ENCODE data around the gene HDAC11.
"Not testable (repeated sequence)": the region's sequence is repeated elsewhere in the genome, so short reads cannot be mapped to it uniquely, and the experiment has no call there.

Gene HDAC11

GRCh38 chr3:13480340-13481318, 523 bp downstream of the HDAC11 start:
- no peak overlapping the region for H3K27ac ChIP-seq (ENCODE audit: low read depth, low read length)
- no peaks in the 10 kb centered on the region for H3K36me3 ChIP-seq (ENCODE audit: control insufficient read depth in 1 of 2, insufficient read depth in 2 of 2, low read length in 2 of 2)
- no peaks in the 10 kb centered on the region for H3K9me3 ChIP-seq (ENCODE audit: control insufficient read depth in 1 of 2, low read length in 2 of 2)
- H3K4me3 ChIP-seq (ENCODE audit: low read depth in 1 of 2, low read length in 2 of 2) = peak overlapping the region; percentile 70 to 72
- peak overlapping the region; percentile 65 to 69 for H3K9ac ChIP-seq (ENCODE audit: low read depth in 1 of 2, low read length in 2 of 2)
- peaks cover 33 to 44% of the 10 kb centered on the region in 2 donors for H3K4me1 ChIP-seq (ENCODE audit: control insufficient read depth in 1 of 2, insufficient read depth in 2 of 2, low read length in 2 of 2)
- H3K27me3 ChIP-seq (ENCODE audit: control insufficient read depth in 1 of 2, insufficient read depth in 2 of 2, low read length in 2 of 2) = no peaks in the 10 kb centered on the region

DNA sequence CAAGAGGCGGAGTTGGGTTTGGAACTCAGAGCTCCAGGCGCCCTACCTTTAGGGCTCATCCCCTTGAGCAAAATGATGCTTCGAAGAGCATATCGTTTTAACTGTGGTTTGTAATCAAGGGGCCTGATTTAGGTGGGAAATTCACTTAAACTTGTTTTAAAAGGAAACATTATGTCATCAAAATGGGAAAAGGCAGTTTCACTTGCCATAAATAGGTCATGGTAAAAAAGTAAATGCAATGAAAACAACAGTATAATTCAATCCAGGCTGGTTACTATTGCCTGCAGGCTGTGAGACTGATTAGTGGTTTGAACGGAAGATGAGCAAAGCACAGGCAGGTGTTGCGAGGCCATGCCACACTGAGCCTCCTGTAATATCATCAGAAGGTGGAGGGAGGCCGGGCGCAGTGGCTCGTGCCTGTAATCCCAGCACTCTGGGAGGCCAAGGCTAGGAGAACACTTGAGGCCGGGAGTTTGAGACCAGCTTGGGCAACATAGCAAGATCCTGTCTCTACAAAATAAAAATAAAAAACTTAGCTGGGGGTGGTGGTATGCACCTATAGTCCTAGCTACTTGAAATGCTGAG, 2.1 kb downstream of the HDAC11 start:
- Histone ChIP-seq H3K27me3 (ENCODE audit: control insufficient read depth in 1 of 2, insufficient read depth in 2 of 2, low read length in 2 of 2) (no peaks in the 10 kb centered on the region), H3K27ac (ENCODE audit: low read depth, low read length) (no peak overlapping the region), H3K4me1 (ENCODE audit: control insufficient read depth in 1 of 2, insufficient read depth in 2 of 2, low read length in 2 of 2) (peaks cover 35 to 46% of the 10 kb centered on the region in 2 donors), H3K4me3 (ENCODE audit: low read depth in 1 of 2, low read length in 2 of 2) (no peak overlapping the region), H3K9me3 (ENCODE audit: control insufficient read depth in 1 of 2, low read length in 2 of 2) (no peaks in the 10 kb centered on the region), H3K9ac (ENCODE audit: low read depth in 1 of 2, low read length in 2 of 2) (no peak overlapping the region), H3K36me3 (ENCODE audit: control insufficient read depth in 1 of 2, insufficient read depth in 2 of 2, low read length in 2 of 2) (peaks cover 0 to 4% of the 10 kb centered on the region in 2 donors)

DNA sequence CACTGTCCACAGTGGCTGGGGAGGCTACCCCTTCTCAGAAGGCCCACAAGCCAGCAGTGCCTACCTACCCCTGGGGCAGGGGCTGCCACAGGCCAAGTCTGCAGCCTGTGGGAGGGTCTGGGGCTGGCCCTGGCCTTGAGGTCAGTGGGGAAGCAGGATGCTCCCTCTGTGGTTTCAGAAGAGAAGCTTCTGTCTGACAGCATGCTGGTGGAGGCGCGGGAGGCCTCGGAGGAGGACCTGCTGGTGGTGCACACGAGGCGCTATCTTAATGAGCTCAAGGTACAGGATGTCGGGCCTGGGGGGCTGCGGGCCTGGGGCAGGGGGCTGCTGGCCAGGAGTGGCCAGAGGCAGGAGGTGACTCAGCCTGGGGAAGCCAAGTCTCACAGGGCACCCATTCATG, 3.2 kb downstream of the HDAC11 start:
- Histone ChIP-seq H3K27ac (ENCODE audit: low read depth, low read length) (no peak overlapping the region), H3K27me3 (ENCODE audit: control insufficient read depth in 1 of 2, insufficient read depth in 2 of 2, low read length in 2 of 2) (no peaks in the 10 kb centered on the region), H3K36me3 (ENCODE audit: control insufficient read depth in 1 of 2, insufficient read depth in 2 of 2, low read length in 2 of 2) (peaks cover 0 to 8% of the 10 kb centered on the region in 2 donors), H3K4me1 (ENCODE audit: control insufficient read depth in 1 of 2, insufficient read depth in 2 of 2, low read length in 2 of 2) (peaks cover 35 to 46% of the 10 kb centered on the region in 2 donors), H3K9me3 (ENCODE audit: control insufficient read depth in 1 of 2, low read length in 2 of 2) (no peaks in the 10 kb centered on the region), H3K9ac (ENCODE audit: low read depth in 1 of 2, low read length in 2 of 2) (no peak overlapping the region), H3K4me3 (ENCODE audit: low read depth in 1 of 2, low read length in 2 of 2) (no peak overlapping the region)

DNA sequence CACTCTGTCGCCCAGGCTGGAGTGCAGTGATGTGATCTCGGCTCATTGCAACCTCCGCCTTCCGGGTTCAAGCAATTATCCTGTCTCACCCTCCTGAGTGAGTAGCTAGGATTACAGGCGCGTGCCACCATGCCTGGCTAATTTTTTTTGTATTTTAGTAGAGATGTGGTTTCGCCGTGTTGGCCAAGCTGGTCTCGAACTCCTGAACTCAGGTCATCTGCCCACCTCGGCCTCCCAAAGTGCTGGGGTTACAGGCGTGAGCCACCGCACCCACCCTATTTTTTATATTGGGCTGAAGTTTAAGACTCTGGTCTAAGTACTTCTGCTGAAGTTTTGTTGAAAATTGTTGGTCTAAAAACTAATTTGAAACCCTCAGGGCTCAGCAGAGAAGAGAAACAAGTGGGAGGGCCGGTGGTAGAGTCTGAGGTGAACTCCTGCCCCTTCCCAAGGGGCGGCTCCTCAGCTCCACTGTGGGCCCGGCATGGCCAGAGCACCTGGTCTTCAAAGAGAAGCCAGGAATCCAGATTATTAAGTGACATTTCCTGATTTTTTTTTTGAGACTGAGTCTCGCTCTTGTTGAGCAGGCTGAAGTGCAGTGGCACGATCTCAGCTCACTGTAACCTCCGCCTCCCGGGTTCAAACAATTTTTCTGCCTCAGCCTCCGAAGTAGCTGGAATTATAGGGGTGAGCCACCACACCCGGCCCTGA, 4.0 kb downstream of the HDAC11 start:
- peaks cover 35 to 43% of the 10 kb centered on the region in 2 donors for H3K4me1 ChIP-seq (ENCODE audit: control insufficient read depth in 1 of 2, insufficient read depth in 2 of 2, low read length in 2 of 2)
- no peaks in the 10 kb centered on the region for H3K27me3 ChIP-seq (ENCODE audit: control insufficient read depth in 1 of 2, insufficient read depth in 2 of 2, low read length in 2 of 2)

DNA sequence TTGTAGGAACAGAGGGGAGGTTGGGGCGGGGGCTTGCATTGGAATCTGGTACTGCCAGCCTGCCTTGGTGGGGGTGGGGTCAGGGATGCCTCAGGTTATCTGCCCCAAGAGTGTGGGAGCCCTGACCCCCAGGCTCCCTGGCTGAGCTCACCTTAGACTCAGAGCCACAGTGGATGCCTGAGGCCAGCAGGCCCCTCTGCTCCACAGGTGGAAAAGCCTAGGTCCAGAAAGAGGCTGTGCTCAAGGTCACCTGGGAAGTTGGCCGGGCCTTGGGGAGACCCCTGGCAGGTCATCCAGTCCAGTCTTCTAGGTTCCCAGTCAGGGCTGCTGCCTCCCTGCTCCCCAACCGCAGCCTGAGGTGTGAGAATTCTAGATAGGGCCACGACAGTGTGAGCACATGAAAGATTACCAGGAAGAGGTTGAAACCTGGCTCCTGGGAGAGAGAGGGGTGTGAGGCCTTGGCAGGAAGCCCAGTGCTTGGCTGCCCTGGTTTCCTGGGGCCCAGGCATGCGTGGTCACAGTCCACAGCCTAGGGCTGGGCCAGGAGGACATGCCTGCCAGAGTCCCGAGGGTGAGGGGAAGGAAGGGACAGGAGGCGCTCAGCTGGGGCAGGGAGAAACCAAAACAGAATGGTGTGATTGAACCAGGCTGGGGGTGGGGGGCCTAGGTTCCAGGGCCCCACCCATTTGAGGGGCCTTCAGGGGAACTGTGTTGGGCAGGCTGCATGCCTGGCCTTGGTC, 4.9 kb downstream of the HDAC11 start:
- no peak overlapping the region for H3K4me3 ChIP-seq (ENCODE audit: low read depth in 1 of 2, low read length in 2 of 2)
- H3K9ac ChIP-seq (ENCODE audit: low read depth in 1 of 2, low read length in 2 of 2) = peak overlapping the region; percentile 42 to 47
- peak overlapping the region; percentile 85 for H3K27ac ChIP-seq (ENCODE audit: low read depth, low read length)
- H3K36me3 ChIP-seq (ENCODE audit: control insufficient read depth in 1 of 2, insufficient read depth in 2 of 2, low read length in 2 of 2) = peaks cover 0 to 8% of the 10 kb centered on the region in 2 donors
- H3K9me3 ChIP-seq (ENCODE audit: control insufficient read depth in 1 of 2, low read length in 2 of 2) = no peaks in the 10 kb centered on the region
- H3K4me1 ChIP-seq (ENCODE audit: control insufficient read depth in 1 of 2, insufficient read depth in 2 of 2, low read length in 2 of 2) = peaks cover 35 to 40% of the 10 kb centered on the region in 2 donors
- no peaks in the 10 kb centered on the region for H3K27me3 ChIP-seq (ENCODE audit: control insufficient read depth in 1 of 2, insufficient read depth in 2 of 2, low read length in 2 of 2)

More for the DNA sequence above, 4.0 kb downstream of the HDAC11 start:
- Histone ChIP-seq H3K36me3 (ENCODE audit: control insufficient read depth in 1 of 2, insufficient read depth in 2 of 2, low read length in 2 of 2) (peaks cover 0 to 8% of the 10 kb centered on the region in 2 donors), H3K9me3 (ENCODE audit: control insufficient read depth in 1 of 2, low read length in 2 of 2) (no peaks in the 10 kb centered on the region), H3K27ac (ENCODE audit: low read depth, low read length) (peak overlapping the region; percentile 85), H3K4me3 (ENCODE audit: low read depth in 1 of 2, low read length in 2 of 2) (no peak overlapping the region), H3K9ac (ENCODE audit: low read depth in 1 of 2, low read length in 2 of 2) (peak overlapping the region; percentile 42 to 47)

DNA sequence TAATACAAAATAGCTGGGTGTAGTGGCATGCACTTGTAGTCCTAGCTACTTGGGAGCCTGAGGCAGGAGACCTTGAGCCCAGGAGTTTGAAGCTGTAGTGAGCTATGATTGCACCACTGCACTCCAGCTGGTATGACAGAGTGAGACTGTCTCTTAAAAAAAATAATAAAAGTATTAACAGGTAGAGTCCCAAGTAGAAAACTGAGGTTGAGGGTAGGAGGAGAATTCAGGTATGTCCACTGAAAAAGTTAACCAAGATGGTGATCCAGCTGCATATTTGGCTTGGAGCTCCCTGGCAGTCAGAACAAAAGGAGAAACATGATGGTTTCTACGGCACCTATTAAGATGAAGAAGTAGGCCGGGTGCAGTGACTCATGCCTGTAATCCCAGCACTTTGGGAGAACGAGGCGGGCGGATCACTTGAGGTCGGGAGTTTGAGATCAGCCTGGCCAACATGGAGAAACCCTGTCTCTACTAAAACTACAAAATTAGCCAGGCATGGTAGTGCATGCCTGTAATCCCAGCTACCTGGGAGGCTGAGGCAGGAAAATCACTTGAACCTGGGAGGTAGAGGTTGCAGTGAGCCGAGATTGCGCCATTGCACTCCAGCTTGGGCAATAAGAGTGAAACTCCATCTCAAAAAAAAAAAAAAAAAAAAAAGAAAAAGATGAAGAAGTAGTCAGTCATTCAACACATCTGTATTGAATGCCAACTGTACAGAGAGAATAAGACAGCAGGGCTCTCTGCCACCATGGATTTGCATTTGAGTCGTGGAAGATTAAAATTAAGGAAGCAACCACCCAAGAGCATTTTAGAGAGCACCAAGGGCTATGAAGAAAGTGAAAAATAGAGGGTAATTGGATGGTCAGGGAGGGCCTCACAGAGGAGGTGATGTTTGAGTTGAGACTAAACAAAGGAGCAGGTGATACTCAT, 5.8 kb downstream of the HDAC11 start:
- H3K36me3 ChIP-seq (ENCODE audit: control insufficient read depth in 1 of 2, insufficient read depth in 2 of 2, low read length in 2 of 2); H3K9ac ChIP-seq (ENCODE audit: low read depth in 1 of 2, low read length in 2 of 2); H3K9me3 ChIP-seq (ENCODE audit: control insufficient read depth in 1 of 2, low read length in 2 of 2); H3K27me3 ChIP-seq (ENCODE audit: control insufficient read depth in 1 of 2, insufficient read depth in 2 of 2, low read length in 2 of 2); H3K4me3 ChIP-seq (ENCODE audit: low read depth in 1 of 2, low read length in 2 of 2): not testable (repeated sequence)
- Histone ChIP-seq H3K4me1 (ENCODE audit: control insufficient read depth in 1 of 2, insufficient read depth in 2 of 2, low read length in 2 of 2) (peaks cover 31 to 35% of the 10 kb centered on the region in 2 donors), H3K27ac (ENCODE audit: low read depth, low read length) (peak overlapping the region; percentile 74)

GRCh38 chr3:13487403-13487802, 7.3 kb downstream of the HDAC11 start:
- Histone ChIP-seq H3K27ac (ENCODE audit: low read depth, low read length) (peak overlapping the region; percentile 4), H3K9ac (ENCODE audit: low read depth in 1 of 2, low read length in 2 of 2) (no peak overlapping the region), H3K4me3 (ENCODE audit: low read depth in 1 of 2, low read length in 2 of 2) (no peak overlapping the region), H3K27me3 (ENCODE audit: control insufficient read depth in 1 of 2, insufficient read depth in 2 of 2, low read length in 2 of 2) (no peaks in the 10 kb centered on the region), H3K9me3 (ENCODE audit: control insufficient read depth in 1 of 2, low read length in 2 of 2) (no peaks in the 10 kb centered on the region), H3K4me1 (ENCODE audit: control insufficient read depth in 1 of 2, insufficient read depth in 2 of 2, low read length in 2 of 2) (peaks cover 24 to 27% of the 10 kb centered on the region in 2 donors), H3K36me3 (ENCODE audit: control insufficient read depth in 1 of 2, insufficient read depth in 2 of 2, low read length in 2 of 2) (peaks cover 0 to 11% of the 10 kb centered on the region in 2 donors)

DNA sequence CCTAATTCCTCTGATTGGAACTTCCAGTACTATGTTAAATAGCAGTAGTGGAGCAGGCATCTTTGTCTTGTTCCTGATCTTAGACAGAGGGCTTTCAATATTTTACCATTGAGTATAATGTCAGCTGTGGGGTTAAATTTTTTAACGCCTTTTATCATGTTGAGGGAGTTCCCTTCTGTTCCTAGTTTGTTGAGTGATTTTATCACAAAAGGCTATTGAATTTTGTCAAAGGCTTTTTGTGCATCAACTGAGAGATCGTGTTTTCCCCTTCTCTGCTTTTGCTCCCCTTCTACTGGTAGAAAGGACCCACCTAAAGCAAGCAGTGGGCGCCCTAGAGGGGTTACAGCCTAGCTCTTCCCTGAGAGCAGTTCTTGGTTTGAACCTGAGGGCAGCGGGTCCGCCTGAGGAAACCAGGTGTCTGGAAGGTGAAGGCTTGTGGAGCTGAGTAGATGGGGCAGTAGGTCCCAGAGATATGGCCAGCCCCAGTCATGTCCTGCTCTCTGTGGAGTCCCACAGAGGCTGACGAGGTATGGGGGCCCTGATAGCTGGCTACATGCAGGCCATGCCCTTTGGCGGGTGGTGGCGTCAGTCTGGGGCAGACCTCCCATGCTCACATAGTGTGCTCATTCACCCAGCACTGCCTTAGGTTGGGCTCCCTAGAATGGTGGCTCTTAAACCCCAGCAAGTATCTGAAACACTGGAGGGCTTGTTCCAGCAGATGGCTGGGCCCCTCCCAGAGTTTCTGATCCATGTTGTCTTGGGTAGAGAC, 11.3 kb downstream of the HDAC11 start:
- Histone ChIP-seq H3K4me3 (ENCODE audit: low read depth in 1 of 2, low read length in 2 of 2) (no peak overlapping the region), H3K4me1 (ENCODE audit: control insufficient read depth in 1 of 2, insufficient read depth in 2 of 2, low read length in 2 of 2) (no peaks in the 10 kb centered on the region), H3K9ac (ENCODE audit: low read depth in 1 of 2, low read length in 2 of 2) (no peak overlapping the region), H3K9me3 (ENCODE audit: control insufficient read depth in 1 of 2, low read length in 2 of 2) (no peaks in the 10 kb centered on the region), H3K27ac (ENCODE audit: low read depth, low read length) (no peak overlapping the region), H3K27me3 (ENCODE audit: control insufficient read depth in 1 of 2, insufficient read depth in 2 of 2, low read length in 2 of 2) (no peaks in the 10 kb centered on the region), H3K36me3 (ENCODE audit: control insufficient read depth in 1 of 2, insufficient read depth in 2 of 2, low read length in 2 of 2) (peaks cover 0 to 22% of the 10 kb centered on the region in 2 donors)
